Measurements from ENCODE around the gene ABTB2.

DNA sequence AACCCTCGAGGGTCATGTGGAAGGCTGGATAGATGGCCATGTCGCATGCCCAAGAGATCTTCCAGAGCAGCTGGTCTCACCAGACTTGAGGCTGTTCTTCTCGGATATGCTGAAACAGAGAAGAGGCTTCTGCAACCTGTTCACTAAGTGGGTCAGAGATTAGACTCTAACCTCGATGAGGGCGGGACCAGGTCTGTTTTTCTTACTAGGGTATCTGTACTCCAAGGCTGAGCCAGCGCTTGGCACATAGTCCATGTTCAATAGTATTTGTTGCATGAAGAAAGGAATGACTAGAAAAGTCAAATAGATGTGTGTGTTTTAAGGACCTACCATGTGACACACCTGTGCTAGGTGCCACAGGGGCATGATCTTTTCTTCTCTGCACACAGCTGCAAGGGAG lies 43.6 kb downstream of the ABTB2 start:
- TF ChIP-seq, protein P1, sequence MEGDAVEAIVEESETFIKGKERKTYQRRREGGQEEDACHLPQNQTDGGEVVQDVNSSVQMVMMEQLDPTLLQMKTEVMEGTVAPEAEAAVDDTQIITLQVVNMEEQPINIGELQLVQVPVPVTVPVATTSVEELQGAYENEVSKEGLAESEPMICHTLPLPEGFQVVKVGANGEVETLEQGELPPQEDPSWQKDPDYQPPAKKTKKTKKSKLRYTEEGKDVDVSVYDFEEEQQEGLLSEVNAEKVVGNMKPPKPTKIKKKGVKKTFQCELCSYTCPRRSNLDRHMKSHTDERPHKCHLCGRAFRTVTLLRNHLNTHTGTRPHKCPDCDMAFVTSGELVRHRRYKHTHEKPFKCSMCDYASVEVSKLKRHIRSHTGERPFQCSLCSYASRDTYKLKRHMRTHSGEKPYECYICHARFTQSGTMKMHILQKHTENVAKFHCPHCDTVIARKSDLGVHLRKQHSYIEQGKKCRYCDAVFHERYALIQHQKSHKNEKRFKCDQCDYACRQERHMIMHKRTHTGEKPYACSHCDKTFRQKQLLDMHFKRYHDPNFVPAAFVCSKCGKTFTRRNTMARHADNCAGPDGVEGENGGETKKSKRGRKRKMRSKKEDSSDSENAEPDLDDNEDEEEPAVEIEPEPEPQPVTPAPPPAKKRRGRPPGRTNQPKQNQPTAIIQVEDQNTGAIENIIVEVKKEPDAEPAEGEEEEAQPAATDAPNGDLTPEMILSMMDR (IDR thresholded peaks at IDR 0.05; ENCODE audit: insufficient read depth, low read length): no peak
- TF ChIP-seq, protein P2, sequence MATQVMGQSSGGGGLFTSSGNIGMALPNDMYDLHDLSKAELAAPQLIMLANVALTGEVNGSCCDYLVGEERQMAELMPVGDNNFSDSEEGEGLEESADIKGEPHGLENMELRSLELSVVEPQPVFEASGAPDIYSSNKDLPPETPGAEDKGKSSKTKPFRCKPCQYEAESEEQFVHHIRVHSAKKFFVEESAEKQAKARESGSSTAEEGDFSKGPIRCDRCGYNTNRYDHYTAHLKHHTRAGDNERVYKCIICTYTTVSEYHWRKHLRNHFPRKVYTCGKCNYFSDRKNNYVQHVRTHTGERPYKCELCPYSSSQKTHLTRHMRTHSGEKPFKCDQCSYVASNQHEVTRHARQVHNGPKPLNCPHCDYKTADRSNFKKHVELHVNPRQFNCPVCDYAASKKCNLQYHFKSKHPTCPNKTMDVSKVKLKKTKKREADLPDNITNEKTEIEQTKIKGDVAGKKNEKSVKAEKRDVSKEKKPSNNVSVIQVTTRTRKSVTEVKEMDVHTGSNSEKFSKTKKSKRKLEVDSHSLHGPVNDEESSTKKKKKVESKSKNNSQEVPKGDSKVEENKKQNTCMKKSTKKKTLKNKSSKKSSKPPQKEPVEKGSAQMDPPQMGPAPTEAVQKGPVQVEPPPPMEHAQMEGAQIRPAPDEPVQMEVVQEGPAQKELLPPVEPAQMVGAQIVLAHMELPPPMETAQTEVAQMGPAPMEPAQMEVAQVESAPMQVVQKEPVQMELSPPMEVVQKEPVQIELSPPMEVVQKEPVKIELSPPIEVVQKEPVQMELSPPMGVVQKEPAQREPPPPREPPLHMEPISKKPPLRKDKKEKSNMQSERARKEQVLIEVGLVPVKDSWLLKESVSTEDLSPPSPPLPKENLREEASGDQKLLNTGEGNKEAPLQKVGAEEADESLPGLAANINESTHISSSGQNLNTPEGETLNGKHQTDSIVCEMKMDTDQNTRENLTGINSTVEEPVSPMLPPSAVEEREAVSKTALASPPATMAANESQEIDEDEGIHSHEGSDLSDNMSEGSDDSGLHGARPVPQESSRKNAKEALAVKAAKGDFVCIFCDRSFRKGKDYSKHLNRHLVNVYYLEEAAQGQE (IDR thresholded peaks at IDR 0.05; ENCODE audit: insufficient replicate concordance, low read depth): no peak
- TF ChIP-seq SPI1 (IDR thresholded peaks at IDR 0.05; ENCODE audit: borderline replicate concordance, low read depth) (no peak), POLR2AphosphoS5 (IDR thresholded peaks at IDR 0.05; ENCODE audit: low read depth) (no peak), GABPA (IDR thresholded peaks at IDR 0.05; ENCODE audit: low read depth) (no peak)
